GM21737 (cell line): ENCODE results near the gene LEMD3.

Experiments used
- ATAC-seq: cut with Tn5 transposase; IDR thresholded peaks from one replicate; pipeline ENCODE4 v1.9.1; 2021; ENCODE audit warnings: mild to moderate bottlenecking, moderate library complexity; ENCODE audit not compliant: unreplicated experiment

The LEMD3 gene

GRCh38 chr12:65168681-65169319 lies 583 bp upstream of the LEMD3 start:
- ATAC-seq = no peak

- peak; percentile 44 for ATAC-seq
Measured at GRCh38 chr12:65170209-65170881, 962 bp downstream of the LEMD3 start.

GRCh38 chr12:65171073-65171472 lies 1.7 kb downstream of the LEMD3 start:
- ATAC-seq = no peak

GRCh38 chr12:65171870-65172269 lies 2.5 kb downstream of the LEMD3 start:
- no peak for ATAC-seq

DNA sequence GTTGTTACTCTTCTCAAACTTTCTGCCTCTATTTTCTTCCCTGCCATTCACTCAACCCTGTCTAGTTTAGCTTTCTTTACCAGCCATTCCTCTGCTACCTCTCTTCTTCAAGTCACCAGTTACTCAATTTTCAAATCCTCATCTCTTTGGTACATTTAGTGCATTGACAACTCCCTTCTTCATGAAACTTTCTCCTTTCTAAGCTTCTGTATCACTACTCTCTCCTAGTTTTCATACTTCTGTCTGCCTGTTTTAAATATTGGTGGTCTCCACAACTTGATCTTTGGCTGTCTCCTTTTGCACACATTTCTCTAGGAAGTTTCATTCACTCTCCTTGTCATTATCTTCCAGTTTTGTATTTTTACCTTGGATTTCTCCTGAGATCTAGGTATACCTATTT lies 6.0 kb downstream of the LEMD3 start:
- ATAC-seq = no peak

GRCh38 chr12:65182012-65182739 lies 12.8 kb downstream of the LEMD3 start:
- ATAC-seq = no peak

GRCh38 chr12:65184176-65184857 lies 14.9 kb downstream of the LEMD3 start:
- no peak for ATAC-seq

- ATAC-seq = no peak
Measured at GRCh38 chr12:65184858-65185229, 15.5 kb downstream of the LEMD3 start.

- no peak for ATAC-seq
Measured at GRCh38 chr12:65187665-65188064, 18.3 kb downstream of the LEMD3 start.

- peak; percentile 50 for ATAC-seq
Measured at GRCh38 chr12:65188179-65188701, 18.9 kb downstream of the LEMD3 start.

DNA sequence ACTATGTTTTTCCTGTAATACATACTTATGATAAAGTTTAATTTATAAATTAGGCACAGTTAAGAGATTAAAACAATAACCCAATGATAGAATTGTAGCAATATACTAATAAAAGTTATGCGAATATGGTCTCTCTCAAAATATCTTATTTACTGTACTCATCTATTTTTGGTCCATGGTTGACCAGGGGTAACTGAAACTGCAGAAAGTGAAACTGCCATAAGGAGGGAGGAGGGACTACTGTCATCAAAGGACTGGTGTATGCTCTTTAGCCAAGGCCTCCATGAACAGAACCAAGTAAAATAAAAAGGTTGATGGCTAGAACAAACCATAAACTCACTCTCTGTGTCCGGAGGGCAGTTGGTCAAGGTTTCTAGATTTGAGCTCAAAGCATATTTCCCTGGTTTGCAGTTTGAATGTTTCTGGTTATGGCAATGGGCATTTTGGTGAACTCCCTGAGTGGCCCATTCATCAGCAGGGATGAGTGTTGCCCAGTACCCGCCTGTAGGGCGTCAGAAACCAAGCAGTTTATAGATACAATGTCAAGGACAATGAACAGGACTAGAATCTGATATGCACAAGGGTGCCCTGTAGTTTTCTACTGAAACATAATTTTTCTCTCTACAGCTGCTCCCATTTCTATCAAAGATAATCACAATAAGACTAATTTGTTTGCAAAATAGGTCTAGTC lies 19.8 kb downstream of the LEMD3 start:
- peak; percentile 96 for ATAC-seq

DNA sequence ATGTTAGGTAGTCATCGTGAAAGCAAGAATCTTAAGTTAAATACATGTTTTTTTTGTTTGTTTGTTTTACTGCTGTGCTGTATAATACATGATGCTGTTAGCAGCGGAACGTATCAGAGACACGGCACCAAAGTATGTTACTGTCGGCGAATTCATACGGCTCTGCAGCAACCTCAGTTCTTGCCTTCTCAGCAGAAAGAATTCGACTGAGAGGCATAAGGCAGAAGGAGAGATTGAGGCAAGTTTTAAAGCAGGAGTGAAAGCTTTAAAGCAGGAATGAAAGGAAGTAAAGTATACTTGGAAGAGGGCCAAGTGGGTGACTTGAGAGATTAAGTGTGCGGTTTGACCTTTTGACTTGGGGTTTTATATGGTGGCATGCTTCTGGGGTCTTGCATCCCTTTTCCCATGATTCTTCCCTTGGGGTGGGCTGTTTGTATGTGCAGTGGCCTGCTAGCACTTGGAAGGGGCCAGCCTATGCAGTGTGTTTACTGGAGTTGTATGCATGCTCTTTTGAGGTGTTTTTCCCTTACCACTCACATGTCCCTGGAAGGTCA lies 23.7 kb downstream of the LEMD3 start:
- ATAC-seq = no peak

DNA sequence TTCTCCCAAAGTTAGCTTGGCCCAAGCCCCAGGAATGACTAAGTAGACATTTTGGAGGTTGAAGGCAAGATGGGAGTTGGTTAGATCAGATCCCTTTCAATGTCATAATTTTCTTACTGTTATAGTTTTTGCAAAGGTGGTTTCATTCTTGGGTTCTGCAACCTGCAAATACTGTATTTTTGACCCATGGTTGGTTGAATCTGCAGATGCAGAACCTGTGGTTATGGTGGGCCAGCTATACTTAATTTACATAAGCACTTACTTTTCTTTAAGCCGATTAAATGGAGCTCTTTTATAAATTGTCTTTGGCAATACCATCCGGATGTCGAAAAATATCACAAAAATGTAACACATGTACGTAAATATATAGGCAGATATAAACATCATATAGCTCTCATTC lies 25.6 kb downstream of the LEMD3 start:
- no peak for ATAC-seq

DNA sequence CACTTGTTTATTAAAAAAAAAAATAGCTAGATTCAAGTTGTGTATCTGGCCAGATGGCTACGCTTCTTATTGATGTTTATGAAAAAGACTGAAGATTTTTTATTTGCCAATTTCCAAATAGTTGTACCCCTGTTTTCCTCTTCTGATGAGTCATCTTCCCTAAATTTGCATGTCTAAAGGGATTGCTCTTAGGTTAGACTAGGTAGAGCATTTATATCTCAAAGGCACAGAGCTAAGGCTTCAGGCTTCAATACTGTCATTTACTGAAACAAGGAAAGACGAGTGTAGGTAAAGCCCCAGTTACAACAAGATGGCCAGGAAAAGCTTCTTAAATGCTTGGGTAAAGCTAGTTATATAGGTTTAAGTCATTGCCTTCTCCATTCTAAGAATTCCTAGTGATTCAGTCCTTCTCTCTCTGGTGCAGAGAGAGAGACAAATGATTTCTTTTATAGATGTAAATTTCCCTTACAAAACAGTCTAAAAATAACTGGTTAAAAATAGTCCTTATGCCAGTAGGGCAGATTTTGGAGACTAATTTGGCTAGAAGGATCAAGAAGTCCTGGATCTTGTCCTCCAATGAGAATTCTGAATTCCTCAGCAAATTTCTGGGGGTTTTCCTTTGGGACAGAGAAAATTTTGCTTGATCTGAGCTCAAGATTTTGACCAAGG lies 26.1 kb downstream of the LEMD3 start:
- ATAC-seq = no peak

DNA sequence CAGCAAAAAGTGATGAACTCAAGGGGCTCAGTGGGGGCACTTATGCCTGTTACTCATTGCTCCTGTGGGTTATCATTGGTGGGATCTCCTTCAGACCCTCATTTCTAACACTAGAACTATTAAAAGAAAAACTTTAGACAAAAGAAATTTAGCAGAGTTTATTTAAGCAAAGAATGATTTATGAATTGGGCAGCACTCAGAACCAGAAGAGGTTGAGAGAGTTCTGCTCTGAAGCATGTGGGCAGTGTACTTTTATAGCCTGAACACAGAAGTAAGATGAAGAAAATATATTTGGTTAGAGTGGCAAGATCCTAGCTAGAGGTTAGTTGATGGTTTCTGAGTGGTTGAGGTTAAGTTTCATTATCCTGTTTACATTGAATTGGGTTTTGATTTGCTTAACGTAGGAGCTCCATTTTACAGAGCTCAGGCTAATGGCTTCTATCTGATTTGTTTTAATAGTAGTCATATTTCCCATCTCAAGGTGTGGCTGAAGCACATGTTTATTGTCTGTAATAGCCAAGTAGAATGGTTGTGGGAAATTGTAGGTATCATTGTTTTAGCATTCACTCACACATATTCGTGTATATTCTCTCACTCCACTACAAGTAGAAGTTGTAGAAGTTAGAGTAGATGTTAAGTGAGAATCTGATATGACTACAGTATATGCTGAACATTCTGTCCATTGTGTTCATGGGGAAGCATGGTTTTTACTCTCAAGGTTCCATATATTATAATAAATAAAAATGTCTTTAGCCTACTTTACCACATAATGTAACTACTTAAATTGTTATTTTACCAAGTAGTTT lies 27.6 kb downstream of the LEMD3 start:
- no peak for ATAC-seq

DNA sequence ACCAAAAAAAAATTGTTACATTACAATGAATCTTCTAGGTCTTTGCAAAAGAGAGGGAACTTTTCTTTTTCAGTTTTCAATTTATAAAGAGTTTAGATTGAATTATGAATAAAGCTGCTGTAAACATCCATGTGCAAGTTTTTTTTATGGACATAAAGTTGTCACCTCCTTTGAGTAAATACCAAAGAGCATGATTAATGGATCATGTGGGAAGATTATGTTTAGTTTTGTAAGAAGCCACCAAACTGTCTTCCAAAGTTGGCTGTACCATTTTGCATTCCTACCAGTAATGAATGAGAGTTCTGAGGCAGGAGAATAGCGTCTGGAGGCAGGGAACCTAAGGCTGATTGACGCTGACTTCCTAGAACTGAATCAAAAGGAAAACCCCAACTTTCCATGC lies 30.2 kb downstream of the LEMD3 start:
- no peak for ATAC-seq

DNA sequence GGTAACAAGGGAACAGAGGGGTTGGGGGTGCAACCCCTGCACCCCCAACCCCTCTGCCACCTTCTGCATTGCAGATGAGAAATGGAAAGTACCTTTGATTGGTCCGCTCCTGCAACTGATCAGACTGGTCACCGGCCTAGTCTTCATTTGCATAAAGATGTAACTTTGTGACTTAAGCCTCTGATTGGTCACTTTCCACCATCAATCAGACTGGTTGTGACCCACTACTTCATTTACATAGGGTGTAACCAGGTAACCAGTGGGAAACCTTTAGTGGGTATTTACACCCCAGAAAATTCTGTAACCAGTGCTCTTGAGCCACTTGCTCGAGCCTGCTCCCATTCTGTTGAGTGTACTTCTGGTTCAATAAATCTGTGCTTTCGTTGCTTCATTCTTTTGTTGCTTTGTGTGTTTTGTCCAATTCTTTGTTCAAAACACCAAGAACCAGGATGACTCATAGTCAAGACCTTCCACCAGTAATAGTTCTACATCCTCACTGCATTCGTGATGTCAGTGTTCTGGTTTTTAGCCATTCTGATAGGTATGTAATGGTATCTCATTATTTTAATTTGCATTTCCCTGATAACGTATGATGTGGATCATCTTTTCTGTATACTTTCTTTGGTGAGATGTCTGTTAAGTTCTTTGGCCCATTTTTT lies 30.8 kb downstream of the LEMD3 start:
- no peak for ATAC-seq

DNA sequence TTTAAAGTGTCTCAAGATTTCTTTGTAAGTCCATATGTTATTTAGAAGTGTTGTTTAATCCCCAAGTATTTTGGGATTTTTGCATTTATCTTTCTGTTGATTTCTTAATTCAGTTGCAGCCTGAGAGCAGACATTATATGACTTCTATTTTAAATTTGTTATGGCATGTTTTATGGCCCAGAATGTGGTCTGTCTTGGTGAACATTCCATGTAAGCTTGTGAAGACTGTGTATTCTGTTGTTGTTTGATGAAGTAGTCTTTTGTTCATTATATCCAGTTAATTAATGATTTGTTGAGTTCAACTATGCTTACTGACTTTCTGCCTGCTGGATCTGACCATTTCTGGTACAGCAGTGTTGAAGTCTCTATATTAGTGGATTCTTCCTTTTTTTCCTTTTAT lies 34.0 kb downstream of the LEMD3 start:
- no peak for ATAC-seq
